Measurements from ENCODE around the gene CABP1.

DNA sequence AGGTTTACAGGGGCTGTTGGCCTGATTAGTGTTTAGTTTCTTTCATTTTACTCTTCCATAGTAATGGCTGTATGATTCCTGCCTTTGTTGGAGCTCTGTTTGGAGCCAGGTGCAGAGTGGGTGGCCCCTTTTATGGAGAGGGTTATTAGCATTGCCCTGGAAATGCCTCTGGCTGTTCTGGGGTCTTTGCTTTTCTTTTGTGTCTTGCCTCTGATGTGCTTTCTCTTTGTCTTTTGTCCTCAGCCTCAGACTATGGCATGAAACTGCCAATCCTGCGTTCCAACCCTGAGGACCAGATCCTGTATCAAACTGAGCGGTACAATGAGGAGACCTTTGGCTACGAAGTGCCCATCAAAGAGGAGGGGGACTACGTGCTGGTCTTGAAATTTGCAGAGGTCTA is 53.4 kb downstream of the CABP1 start:
- TF ChIP-seq, protein P1, sequence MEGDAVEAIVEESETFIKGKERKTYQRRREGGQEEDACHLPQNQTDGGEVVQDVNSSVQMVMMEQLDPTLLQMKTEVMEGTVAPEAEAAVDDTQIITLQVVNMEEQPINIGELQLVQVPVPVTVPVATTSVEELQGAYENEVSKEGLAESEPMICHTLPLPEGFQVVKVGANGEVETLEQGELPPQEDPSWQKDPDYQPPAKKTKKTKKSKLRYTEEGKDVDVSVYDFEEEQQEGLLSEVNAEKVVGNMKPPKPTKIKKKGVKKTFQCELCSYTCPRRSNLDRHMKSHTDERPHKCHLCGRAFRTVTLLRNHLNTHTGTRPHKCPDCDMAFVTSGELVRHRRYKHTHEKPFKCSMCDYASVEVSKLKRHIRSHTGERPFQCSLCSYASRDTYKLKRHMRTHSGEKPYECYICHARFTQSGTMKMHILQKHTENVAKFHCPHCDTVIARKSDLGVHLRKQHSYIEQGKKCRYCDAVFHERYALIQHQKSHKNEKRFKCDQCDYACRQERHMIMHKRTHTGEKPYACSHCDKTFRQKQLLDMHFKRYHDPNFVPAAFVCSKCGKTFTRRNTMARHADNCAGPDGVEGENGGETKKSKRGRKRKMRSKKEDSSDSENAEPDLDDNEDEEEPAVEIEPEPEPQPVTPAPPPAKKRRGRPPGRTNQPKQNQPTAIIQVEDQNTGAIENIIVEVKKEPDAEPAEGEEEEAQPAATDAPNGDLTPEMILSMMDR (IDR thresholded peaks at IDR 0.05; ENCODE audit: low read length): no peak
- no peak for TF ChIP-seq EZH2 (optimal IDR thresholded peaks at IDR 0.05; ENCODE audit: low read depth, low read length)
- no peak for TF ChIP-seq EZH2phosphoT487 (IDR thresholded peaks at IDR 0.05; ENCODE audit: low read length)

All from MM.1S (cell line).